GM12878 (cell line): Measurements from ENCODE around the gene LAMA2. TPM values are rescaled to one million over a fixed set of nuclear protein-coding genes. Genes with fewer than 3 reads are reported as not detected.

Experiments used
- ATAC-seq: fragments of 200-7000 bp; cut with Tn5 transposase; 3 replicates; pipeline ENCODE4 v1.9.1; 2020; ENCODE audit warnings: mild to moderate bottlenecking, moderate library complexity
- BruUV-seq: library from RNA; stranded (reverse); fragments of 400-500 nt; replicated peaks from 2 replicates; lab custom pipeline; 2021; lab: Mats Ljungman, UMichigan
- CTCF ChIA-PET: fragments of 300-600 bp; sonication (Branson Sonifier 250); formaldehyde crosslinking; extraction: SDS; loops from one replicate; lab custom pipeline; 2021; ENCODE audit warnings: inconsistent platforms; lab: Yijun Ruan, JAX
- POLR2A ChIA-PET: fragments of 350-600 bp; formaldehyde crosslinking; extraction: SDS; loops from one replicate; lab custom pipeline; 2021; ENCODE audit warnings: inconsistent platforms; lab: Charles Lee
- RAD21 ChIA-PET: fragments of 300-600 bp; sonication (Branson Sonifier 250); formaldehyde crosslinking; loops from one replicate; lab custom pipeline; 2023; ENCODE audit warnings: antibody characterized with exemption; ENCODE audit not compliant: unreplicated experiment; lab: Charles Lee
- SMC1A ChIA-PET: fragments of 300-600 bp; sonication (Branson Sonifier 250); formaldehyde crosslinking; loops from one replicate; lab custom pipeline; 2023; ENCODE audit not compliant: unreplicated experiment, uncharacterized antibody; lab: Charles Lee
- DNase-seq: peaks from one replicate; pipeline ENCODE4 v3.0.0-alpha.2; 2011; ENCODE audit warnings: low read depth, low spot score
- FAIRE-seq: peaks from 3 replicates; lab custom pipeline; 2011; peaks lifted over from hg19 to GRCh38; lab: Jason Lieb, UNC
- H2AFZ ChIP-seq: 2 replicates; pipeline ENCODE4 v1.6.0; 2011; ENCODE audit warnings: low read depth, low read length, control low read depth; ENCODE audit not compliant: control insufficient read depth
- H3K27ac ChIP-seq: 2 replicates; pipeline ENCODE4 v1.5.1; 2011; ENCODE audit warnings: control low read depth; ENCODE audit not compliant: control insufficient read depth, insufficient read depth
- H3K27me3 ChIP-seq, 2 experiments: replicated peaks in 1 of 2; 2 replicates each; pipeline versions ENCODE4 v1.6.0 to v1.6.1; 2011; ENCODE audit warnings: low read length in 1 of 2; ENCODE audit not compliant: control insufficient read depth in 2 of 2, insufficient read depth in 2 of 2
- H3K36me3 ChIP-seq, 2 experiments: 2 replicates each; pipeline ENCODE4 v1.5.1; 2011; ENCODE audit warnings: low read length in 1 of 2; ENCODE audit not compliant: control insufficient read depth in 2 of 2, insufficient read depth in 2 of 2
- H3K4me1 ChIP-seq: 2 replicates; pipeline ENCODE4 v1.6.1; 2011; ENCODE audit warnings: mild to moderate bottlenecking, low read length, moderate library complexity, mixed read lengths; ENCODE audit not compliant: control insufficient read depth, insufficient read depth
- H3K4me2 ChIP-seq: 2 replicates; pipeline ENCODE4 v1.6.0; 2011; ENCODE audit warnings: control low read depth; ENCODE audit not compliant: control insufficient read depth, insufficient read depth
- H3K4me3 ChIP-seq: fragments of 200-600 bp; sonication (generic); 2 replicates; pipeline ENCODE4 v1.5.1; 2016
- H3K79me2 ChIP-seq: 2 replicates; pipeline ENCODE4 v1.6.0; 2011; ENCODE audit warnings: low read length; ENCODE audit not compliant: control insufficient read depth, insufficient read depth
- H3K9ac ChIP-seq: 2 replicates; pipeline ENCODE4 v1.8.0; 2011; ENCODE audit warnings: low read length, control low read depth, mixed read lengths; ENCODE audit not compliant: control insufficient read depth, insufficient read depth
- H3K9me3 ChIP-seq: replicated peaks from 3 replicates; pipeline ENCODE4 v1.5.1; 2011; ENCODE audit warnings: mild to moderate bottlenecking, low read length; ENCODE audit not compliant: control insufficient read depth, insufficient read depth
- H4K20me1 ChIP-seq: 2 replicates; pipeline ENCODE4 v1.6.0; 2011; ENCODE audit not compliant: control insufficient read depth, insufficient read depth
- BHLHE40 ChIP-seq, 2 experiments: fragments of 450-650 bp in 1 of 2; IDR thresholded peaks; 2 replicates each; pipeline ENCODE4 v1.6.1; 2011 to 2017; ENCODE audit warnings: low read depth in 2 of 2, borderline replicate concordance in 1 of 2, improper control_type of control experiment in 1 of 2, low read length in 1 of 2, mild to moderate bottlenecking in 1 of 2
- BMI1 ChIP-seq: fragments of 450-650 bp; IDR thresholded peaks from 2 replicates; pipeline ENCODE4 v1.6.1; 2016; ENCODE audit warnings: mild to moderate bottlenecking, moderate library complexity, borderline replicate concordance
- CBX3 ChIP-seq: fragments of 200-600 bp; sonication (generic); IDR thresholded peaks from 2 replicates; pipeline ENCODE4 v1.6.1; 2016; ENCODE audit warnings: low read depth, borderline replicate concordance
- E2F4 ChIP-seq: IDR thresholded peaks from 2 replicates; pipeline ENCODE4 v1.6.1; 2012; ENCODE audit warnings: low read depth, low read length, improper control_type of control experiment
- EGR1 ChIP-seq, 2 experiments: IDR thresholded peaks; 1 replicate in 1 of 2; 2 replicates in 1 of 2; pipeline ENCODE4 v1.6.1; 2011 to 2012; ENCODE audit warnings: low read depth in 2 of 2, low read length in 2 of 2, borderline replicate concordance in 1 of 2, mild to moderate bottlenecking in 1 of 2, moderate library complexity in 1 of 2
- ESRRA ChIP-seq: IDR thresholded peaks from 2 replicates; pipeline ENCODE4 v1.6.1; 2012; ENCODE audit warnings: mild to moderate bottlenecking, low read length, improper control_type of control experiment
- FOS ChIP-seq: IDR thresholded peaks from 3 replicates; pipeline ENCODE4 v1.6.1; 2011; ENCODE audit warnings: borderline replicate concordance; ENCODE audit not compliant: insufficient read length; ENCODE audit errors: extremely low read depth
- HCFC1 ChIP-seq: fragments of 150-350 bp; IDR thresholded peaks from 2 replicates; pipeline ENCODE4 v1.6.1; 2014; ENCODE audit warnings: low read length
- NR2F1 ChIP-seq: fragments of 450-650 bp; conservative IDR thresholded peaks from 2 replicates; pipeline ENCODE4 v1.6.1; 2017; ENCODE audit warnings: mild to moderate bottlenecking
- RUNX3 ChIP-seq: IDR thresholded peaks from 2 replicates; pipeline ENCODE4 v1.6.1; 2012; ENCODE audit warnings: low read length, inconsistent platforms
- SPI1 ChIP-seq: IDR thresholded peaks from 2 replicates; pipeline ENCODE4 v1.6.1; 2011; ENCODE audit warnings: low read depth, mild to moderate bottlenecking, low read length, moderate library complexity, borderline replicate concordance; ENCODE audit not compliant: insufficient read depth
- ZBTB11 ChIP-seq: fragments of 450-650 bp; formaldehyde crosslinking; IDR thresholded peaks from 2 replicates; pipeline ENCODE4 v1.5.0; 2022; ENCODE audit warnings: mild to moderate bottlenecking, missing genetic modification characterization
- WGBS: methylation state at CpG from one replicate; pipeline ENCODE4 v1.1.6; 2016; ENCODE audit warnings: low lambda C conversion rate; ENCODE audit not compliant: insufficient replicate concordance, insufficient coverage; ENCODE audit errors: missing lambda C conversion rate; 5-methylcytosine and 5-hydroxymethylcytosine counted together
- in situ Hi-C: fragments of 300-500 bp; cut with MboI; formaldehyde crosslinking; loops from 9 replicates; pipeline ENCODE4 v1.14.3; 2018; ENCODE audit warnings: mixed read lengths
- intact Hi-C: fragments of 100-400 bp; cut with micrococcal nuclease; formaldehyde crosslinking; loops from one replicate; pipeline ENCODE4 v1.14.2; 2022; ENCODE audit not compliant: unreplicated experiment
- polyA plus RNA-seq, 11 experiments: library from polyadenylated mRNA; depleted of rRNA in 4 of 11; unstranded in 6 of 11; stranded (reverse) in 5 of 11; fragments of >200 nt; fragmentation: Nextera tagmentation in 4 of 11; fragmentation: Illumina TruSeq in 1 of 11; extraction: Ambion mirVana in 4 of 11; extraction: Trizol in 1 of 11; gene quantifications; 1 replicate in 1 of 11; 2 replicates in 10 of 11; pipeline versions ENCODE4 v1.2.1 to v1.2.3, GENCODE V29; 2011 to 2016; ENCODE audit warnings: inconsistent platforms in 2 of 11, missing spikeins in 2 of 11, low read depth in 1 of 11
- total RNA-seq, 4 experiments: library from RNA; depleted of rRNA in 3 of 4; stranded (reverse); fragments of >200 nt in 3 of 4; fragmentation: Illumina TruSeq in 1 of 4; extraction: Trizol in 1 of 4; gene quantifications; 2 replicates each; pipeline versions ENCODE4 v1.2.1 to v1.2.3, GENCODE V29; 2013 to 2021
- TF ChIP-seq, protein P1 (sequence below): fragments of 450-650 bp; IDR thresholded peaks from 2 replicates; pipeline ENCODE4 v1.6.1; 2017; ENCODE audit warnings: mild to moderate bottlenecking, moderate library complexity
- TF ChIP-seq, protein P2 (sequence below): fragments of 450-650 bp; IDR thresholded peaks from 2 replicates; pipeline ENCODE4 v1.6.1; 2016; ENCODE audit warnings: mild to moderate bottlenecking

LAMA2 gene
- total and polyA plus RNA-seq, 10 of the 15 experiments (the other 5 are each of a cell fraction or from before 2014, with no cell fraction given) = 0.04 to 2.0 (median 0.37) TPM; not detected in 1

DNA sequence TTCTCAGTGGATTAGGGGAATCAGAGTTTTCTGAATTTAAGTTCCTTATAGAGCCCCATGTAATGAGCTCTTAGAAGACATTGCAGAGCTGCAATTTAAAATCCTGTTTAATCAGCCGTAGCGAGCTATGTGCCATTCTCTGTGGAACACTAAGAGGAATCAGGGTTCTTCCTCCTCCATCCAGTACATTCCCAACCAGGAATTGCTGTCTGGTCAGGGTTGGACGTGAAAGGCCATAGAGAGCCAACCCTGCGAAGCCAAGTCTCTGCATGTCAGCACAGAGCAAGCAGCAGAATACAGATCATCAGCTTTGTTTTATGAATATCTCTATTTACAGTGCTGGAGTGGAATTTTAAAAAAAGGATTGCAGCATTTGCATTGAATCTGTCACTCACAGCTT is 366.0 kb downstream of the LAMA2 start:
- intact Hi-C loops = no loop called here
- Histone ChIP-seq H3K79me2 (no peaks in the 10 kb centered on the region), H4K20me1 (no peaks in the 10 kb centered on the region), H3K9ac (no peak overlapping the region), H3K4me1 (no peaks in the 10 kb centered on the region), H3K9me3 (no peaks in the 10 kb centered on the region), H3K27ac (no peak overlapping the region), H3K4me3 (no peak overlapping the region), H3K4me2 (no peak overlapping the region), H3K36me3 (no peaks in the 10 kb centered on the region), H3K27me3 (peaks cover 0 to 3% of the 10 kb centered on the region in 2 experiments; a peak in 2 of 4 replicates), H2AFZ (no peak overlapping the region)
- CTCF ChIA-PET = interaction anchor here (1.3 to 2.7 kb wide), 3 partner anchors 10 to 33 kb away, joined by 5 to 10 read pairs (median 10); no protein-coding TSS in a partner anchor
- FAIRE-seq (no peak), ATAC-seq (no peak), DNase-seq (no peak)
- RAD21 ChIA-PET = no interaction called here
- SMC1A ChIA-PET = interaction anchor here (0.7 kb wide), 2 partner anchors 45 to 53 kb away, joined by 3 read pairs; no protein-coding TSS in a partner anchor
- 26% methylated on average over 4 of the region's 4 CpGs for WGBS
- TF ChIP-seq, protein P1, sequence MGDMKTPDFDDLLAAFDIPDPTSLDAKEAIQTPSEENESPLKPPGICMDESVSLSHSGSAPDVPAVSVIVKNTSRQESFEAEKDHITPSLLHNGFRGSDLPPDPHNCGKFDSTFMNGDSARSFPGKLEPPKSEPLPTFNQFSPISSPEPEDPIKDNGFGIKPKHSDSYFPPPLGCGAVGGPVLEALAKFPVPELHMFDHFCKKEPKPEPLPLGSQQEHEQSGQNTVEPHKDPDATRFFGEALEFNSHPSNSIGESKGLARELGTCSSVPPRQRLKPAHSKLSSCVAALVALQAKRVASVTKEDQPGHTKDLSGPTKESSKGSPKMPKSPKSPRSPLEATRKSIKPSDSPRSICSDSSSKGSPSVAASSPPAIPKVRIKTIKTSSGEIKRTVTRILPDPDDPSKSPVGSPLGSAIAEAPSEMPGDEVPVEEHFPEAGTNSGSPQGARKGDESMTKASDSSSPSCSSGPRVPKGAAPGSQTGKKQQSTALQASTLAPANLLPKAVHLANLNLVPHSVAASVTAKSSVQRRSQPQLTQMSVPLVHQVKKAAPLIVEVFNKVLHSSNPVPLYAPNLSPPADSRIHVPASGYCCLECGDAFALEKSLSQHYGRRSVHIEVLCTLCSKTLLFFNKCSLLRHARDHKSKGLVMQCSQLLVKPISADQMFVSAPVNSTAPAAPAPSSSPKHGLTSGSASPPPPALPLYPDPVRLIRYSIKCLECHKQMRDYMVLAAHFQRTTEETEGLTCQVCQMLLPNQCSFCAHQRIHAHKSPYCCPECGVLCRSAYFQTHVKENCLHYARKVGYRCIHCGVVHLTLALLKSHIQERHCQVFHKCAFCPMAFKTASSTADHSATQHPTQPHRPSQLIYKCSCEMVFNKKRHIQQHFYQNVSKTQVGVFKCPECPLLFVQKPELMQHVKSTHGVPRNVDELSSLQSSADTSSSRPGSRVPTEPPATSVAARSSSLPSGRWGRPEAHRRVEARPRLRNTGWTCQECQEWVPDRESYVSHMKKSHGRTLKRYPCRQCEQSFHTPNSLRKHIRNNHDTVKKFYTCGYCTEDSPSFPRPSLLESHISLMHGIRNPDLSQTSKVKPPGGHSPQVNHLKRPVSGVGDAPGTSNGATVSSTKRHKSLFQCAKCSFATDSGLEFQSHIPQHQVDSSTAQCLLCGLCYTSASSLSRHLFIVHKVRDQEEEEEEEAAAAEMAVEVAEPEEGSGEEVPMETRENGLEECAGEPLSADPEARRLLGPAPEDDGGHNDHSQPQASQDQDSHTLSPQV = no peak
- no peak for TF ChIP-seq ZBTB11 (CRISPR knock-in tag)
- TF ChIP-seq NR2F1 = no peak
- no peak for TF ChIP-seq E2F4
- no peak for TF ChIP-seq ESRRA
- TF ChIP-seq BHLHE40 (IDR thresholded peaks at IDR 0.05; ENCODE audit: borderline replicate concordance in 1 of 2, low read depth in 2 of 2, low read length in 1 of 2) = no peak
- no peak for TF ChIP-seq EGR1 (IDR thresholded peaks at IDR 0.05; ENCODE audit: borderline replicate concordance in 1 of 2, low read depth in 2 of 2, low read length in 2 of 2)
- TF ChIP-seq, protein P2, sequence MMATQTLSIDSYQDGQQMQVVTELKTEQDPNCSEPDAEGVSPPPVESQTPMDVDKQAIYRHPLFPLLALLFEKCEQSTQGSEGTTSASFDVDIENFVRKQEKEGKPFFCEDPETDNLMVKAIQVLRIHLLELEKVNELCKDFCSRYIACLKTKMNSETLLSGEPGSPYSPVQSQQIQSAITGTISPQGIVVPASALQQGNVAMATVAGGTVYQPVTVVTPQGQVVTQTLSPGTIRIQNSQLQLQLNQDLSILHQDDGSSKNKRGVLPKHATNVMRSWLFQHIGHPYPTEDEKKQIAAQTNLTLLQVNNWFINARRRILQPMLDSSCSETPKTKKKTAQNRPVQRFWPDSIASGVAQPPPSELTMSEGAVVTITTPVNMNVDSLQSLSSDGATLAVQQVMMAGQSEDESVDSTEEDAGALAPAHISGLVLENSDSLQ = no peak
- no peak for TF ChIP-seq HCFC1
- TF ChIP-seq FOS = no peak
- TF ChIP-seq SPI1 = no peak
- TF ChIP-seq CBX3 = no peak
- TF ChIP-seq BMI1 = no peak
- TF ChIP-seq RUNX3 = no peak
- no TSS peak for BruUV-seq
- POLR2A ChIA-PET = no interaction called here
- in situ Hi-C loops = loop anchor here (10.0 kb wide), 1 partner anchor 514 kb away; no protein-coding TSS in a partner anchor
